H9 (cell line): ENCODE measurements around the gene SLC1A7. TPM values are rescaled to one million over a fixed set of nuclear protein-coding genes. Genes with fewer than 3 reads are reported as not detected.

Experiments used
- DNase-seq: peaks from one replicate; pipeline ENCODE4 v3.0.0-alpha.2; 2017
- H2AFZ ChIP-seq: one replicate; pipeline ENCODE4 v1.6.1; 2013; ENCODE audit warnings: mild to moderate bottlenecking, low read length, control low read depth, moderate library complexity
- H2AK5ac ChIP-seq: 2 replicates; pipeline ENCODE4 v1.6.1; 2013; ENCODE audit warnings: low read length, control low read depth, mixed read lengths; ENCODE audit not compliant: insufficient read length
- H2BK120ac ChIP-seq: one replicate; pipeline ENCODE4 v1.6.1; 2013; ENCODE audit warnings: low read depth, mild to moderate bottlenecking, low read length, control low read depth, inconsistent platforms; ENCODE audit not compliant: poor library complexity, severe bottlenecking
- H2BK12ac ChIP-seq: 2 replicates; pipeline ENCODE4 v1.6.1; 2013; ENCODE audit warnings: low read length, control low read depth, mixed read lengths, low read depth; ENCODE audit not compliant: insufficient read length
- H2BK15ac ChIP-seq: 2 replicates; pipeline ENCODE4 v1.6.1; 2013; ENCODE audit warnings: low read depth, low read length, control low read depth
- H2BK20ac ChIP-seq: one replicate; pipeline ENCODE4 v1.6.1; 2013; ENCODE audit warnings: low read depth, mild to moderate bottlenecking, low read length, control low read depth, inconsistent platforms; ENCODE audit not compliant: poor library complexity, severe bottlenecking
- H2BK5ac ChIP-seq: 2 replicates; pipeline ENCODE4 v1.6.1; 2013; ENCODE audit warnings: low read length, control low read depth, mixed read lengths; ENCODE audit not compliant: insufficient read length
- H3K14ac ChIP-seq: 2 replicates; pipeline ENCODE4 v1.6.1; 2013; ENCODE audit warnings: low read length, control low read depth; ENCODE audit not compliant: insufficient read depth
- H3K18ac ChIP-seq: 2 replicates; pipeline ENCODE4 v1.6.1; 2013; ENCODE audit warnings: low read depth, mild to moderate bottlenecking, mixed read lengths, low read length, control low read depth; ENCODE audit not compliant: insufficient read length
- H3K23ac ChIP-seq: 2 replicates; pipeline ENCODE4 v1.6.1; 2013; ENCODE audit warnings: low read length, control low read depth, mixed read lengths, low read depth; ENCODE audit not compliant: insufficient read length
- H3K23me2 ChIP-seq: 2 replicates; pipeline ENCODE4 v1.6.1; 2013; ENCODE audit warnings: low read depth, mild to moderate bottlenecking, mixed read lengths, low read length, control low read depth; ENCODE audit not compliant: insufficient read length, poor library complexity, severe bottlenecking
- H3K27ac ChIP-seq: 2 replicates; pipeline ENCODE4 v1.5.1; 2013; ENCODE audit warnings: low read length, control low read depth, mixed read lengths, low read depth; ENCODE audit not compliant: insufficient read length
- H3K27me3 ChIP-seq: 2 replicates; pipeline ENCODE4 v1.6.1; 2013; ENCODE audit warnings: low read length, control low read depth, inconsistent platforms; ENCODE audit not compliant: insufficient read depth
- H3K4ac ChIP-seq: 2 replicates; pipeline ENCODE4 v1.6.1; 2013; ENCODE audit warnings: low read depth, mild to moderate bottlenecking, control low read depth, inconsistent platforms, low read length, moderate library complexity
- H3K4me1 ChIP-seq: 2 replicates; pipeline ENCODE4 v1.6.1; 2013; ENCODE audit warnings: low read length, control low read depth, inconsistent platforms; ENCODE audit not compliant: insufficient read depth
- H3K4me2 ChIP-seq: 2 replicates; pipeline ENCODE4 v1.6.1; 2013; ENCODE audit warnings: low read length, control low read depth, mixed read lengths; ENCODE audit not compliant: insufficient read length, insufficient read depth
- H3K56ac ChIP-seq: 2 replicates; pipeline ENCODE4 v1.6.1; 2013; ENCODE audit warnings: low read depth, mild to moderate bottlenecking, mixed read lengths, low read length, control low read depth; ENCODE audit not compliant: insufficient read length
- H3K79me1 ChIP-seq: 2 replicates; pipeline ENCODE4 v1.6.1; 2013; ENCODE audit warnings: low read depth, mild to moderate bottlenecking, moderate library complexity, low read length, control low read depth, inconsistent platforms; ENCODE audit not compliant: insufficient read depth, poor library complexity, severe bottlenecking
- H3K79me2 ChIP-seq: 2 replicates; pipeline ENCODE4 v1.6.1; 2013; ENCODE audit warnings: low read length, control low read depth, inconsistent platforms; ENCODE audit not compliant: insufficient read depth
- H3K9ac ChIP-seq: 2 replicates; pipeline ENCODE4 v1.6.1; 2013; ENCODE audit warnings: low read length, control low read depth, mixed read lengths; ENCODE audit not compliant: insufficient read length; ENCODE audit errors: extremely low read depth
- H3K9me3 ChIP-seq: one replicate; pipeline ENCODE4 v1.6.1; 2013; ENCODE audit warnings: low read depth, low read length, inconsistent platforms; ENCODE audit not compliant: control insufficient read depth
- H3T11ph ChIP-seq: one replicate; pipeline ENCODE4 v1.6.1; 2013; ENCODE audit warnings: mild to moderate bottlenecking, low read length, control low read depth, inconsistent platforms
- H4K20me1 ChIP-seq: one replicate; pipeline ENCODE4 v1.6.1; 2013; ENCODE audit not compliant: control insufficient read depth, insufficient read length, insufficient read depth
- H4K5ac ChIP-seq: 2 replicates; pipeline ENCODE4 v1.6.1; 2013; ENCODE audit warnings: low read depth, mild to moderate bottlenecking, mixed read lengths, low read length, control low read depth; ENCODE audit not compliant: insufficient read length
- H4K8ac ChIP-seq: replicated peaks from 2 replicates; pipeline ENCODE4 v1.6.1; 2013; ENCODE audit warnings: low read length, control low read depth, mixed read lengths, low read depth; ENCODE audit not compliant: insufficient read length
- H4K91ac ChIP-seq: 2 replicates; pipeline ENCODE4 v1.6.1; 2013; ENCODE audit warnings: low read depth, mild to moderate bottlenecking, moderate library complexity, mixed read lengths, low read length, control low read depth; ENCODE audit not compliant: insufficient read length
- H3K27ac Mint-ChIP-seq, 3 experiments: 2 replicates in 2 of 3; 3 replicates in 1 of 3; pipeline ENCODE4 v1.8.0; 2020 to 2021; ENCODE audit warnings: mixed read lengths in 3 of 3, mild to moderate bottlenecking in 1 of 3, moderate library complexity in 1 of 3
- H3K27me3 Mint-ChIP-seq: 2 replicates; pipeline ENCODE4 v1.8.0; 2021; ENCODE audit warnings: low read depth, mild to moderate bottlenecking, moderate library complexity, mixed read lengths
- H3K36me3 Mint-ChIP-seq, 3 experiments: 2 replicates in 2 of 3; 3 replicates in 1 of 3; pipeline ENCODE4 v1.8.0; 2020 to 2021; ENCODE audit warnings: low read depth in 3 of 3, mixed read lengths in 3 of 3; ENCODE audit not compliant: insufficient read depth in 1 of 3
- H3K4me1 Mint-ChIP-seq, 2 experiments: 2 replicates each; pipeline ENCODE4 v1.8.0; 2020; ENCODE audit warnings: mixed read lengths in 2 of 2
- H3K4me3 Mint-ChIP-seq, 2 experiments: 2 replicates in 1 of 2; 3 replicates in 1 of 2; pipeline ENCODE4 v1.8.0; 2020 to 2021; ENCODE audit warnings: mild to moderate bottlenecking in 2 of 2, mixed read lengths in 2 of 2, moderate library complexity in 1 of 2
- H3K9me3 Mint-ChIP-seq, 2 experiments: 2 replicates in 1 of 2; 3 replicates in 1 of 2; pipeline ENCODE4 v1.8.0; 2020; ENCODE audit warnings: mild to moderate bottlenecking in 2 of 2, mixed read lengths in 2 of 2, moderate library complexity in 1 of 2
- WGBS: extraction: QIAGEN DNeasy Blood & Tissue Kit; methylation state at CpG from one replicate; pipeline ENCODE4 v1.1.7; 2013; ENCODE audit warnings: missing lambda C conversion rate, low lambda C conversion rate, mixed read lengths; ENCODE audit not compliant: insufficient read length; ENCODE audit errors: extremely low coverage; 5-methylcytosine and 5-hydroxymethylcytosine counted together
- total RNA-seq: library from RNA; stranded (reverse); gene quantifications from 2 replicates; pipeline ENCODE4 v1.2.1, GENCODE V29; 2021
- TF ChIP-seq, protein P1 (sequence below): fragments of 200-600 bp; sonication (generic); conservative IDR thresholded peaks from 3 replicates; pipeline ENCODE4 v1.8.0; 2021; ENCODE audit warnings: antibody characterized with exemption, mild to moderate bottlenecking

Gene SLC1A7
- total RNA-seq, 1 experiment from 2014 or later: not detected

DNA sequence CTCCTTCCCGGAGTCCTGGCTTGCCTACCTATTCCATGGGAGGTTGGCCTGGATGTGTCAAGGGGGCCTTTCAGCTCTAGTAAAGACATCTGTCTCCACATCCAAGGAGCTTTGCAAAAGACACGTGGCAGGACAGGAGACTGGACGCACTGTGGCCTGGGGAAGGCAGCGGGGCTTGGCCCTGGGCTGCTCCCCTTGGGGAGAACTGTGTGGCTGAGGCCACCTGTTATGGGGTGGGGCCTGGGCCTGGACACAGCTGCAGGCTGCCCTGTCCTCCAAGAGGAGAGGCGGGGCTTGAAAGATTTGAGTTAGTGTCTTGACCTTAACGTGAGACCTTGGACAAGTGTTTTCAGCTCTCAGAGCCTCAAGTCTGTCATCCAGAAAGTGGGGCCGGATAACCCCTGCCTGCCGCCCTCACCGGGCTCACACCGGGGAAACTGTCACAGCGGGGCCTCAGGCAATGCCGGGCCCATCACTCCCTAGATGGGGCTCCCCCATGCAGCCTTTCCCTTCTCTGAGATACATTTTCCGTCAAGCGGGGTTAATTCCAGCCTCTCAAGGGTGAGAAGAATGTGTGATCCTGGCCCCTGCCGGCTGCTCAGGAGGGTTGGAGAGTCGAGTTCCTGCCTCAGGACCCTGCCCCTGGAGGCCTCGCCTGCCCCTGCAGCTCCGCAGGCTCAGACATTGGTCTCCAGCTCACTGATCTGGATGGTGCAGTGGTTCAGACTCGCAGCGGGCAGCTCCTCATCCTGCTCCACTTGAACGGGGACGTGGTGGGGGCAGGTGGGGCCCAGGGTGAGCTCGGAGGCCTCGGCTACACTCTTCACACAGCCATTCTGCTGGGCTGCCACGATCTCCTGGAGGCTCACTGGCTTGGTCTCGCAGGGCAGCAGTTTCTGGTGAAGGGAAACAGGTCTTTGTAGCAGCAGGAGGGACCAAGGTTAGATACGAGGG, 54.8 kb downstream of the SLC1A7 start:
- TF ChIP-seq, protein P1, sequence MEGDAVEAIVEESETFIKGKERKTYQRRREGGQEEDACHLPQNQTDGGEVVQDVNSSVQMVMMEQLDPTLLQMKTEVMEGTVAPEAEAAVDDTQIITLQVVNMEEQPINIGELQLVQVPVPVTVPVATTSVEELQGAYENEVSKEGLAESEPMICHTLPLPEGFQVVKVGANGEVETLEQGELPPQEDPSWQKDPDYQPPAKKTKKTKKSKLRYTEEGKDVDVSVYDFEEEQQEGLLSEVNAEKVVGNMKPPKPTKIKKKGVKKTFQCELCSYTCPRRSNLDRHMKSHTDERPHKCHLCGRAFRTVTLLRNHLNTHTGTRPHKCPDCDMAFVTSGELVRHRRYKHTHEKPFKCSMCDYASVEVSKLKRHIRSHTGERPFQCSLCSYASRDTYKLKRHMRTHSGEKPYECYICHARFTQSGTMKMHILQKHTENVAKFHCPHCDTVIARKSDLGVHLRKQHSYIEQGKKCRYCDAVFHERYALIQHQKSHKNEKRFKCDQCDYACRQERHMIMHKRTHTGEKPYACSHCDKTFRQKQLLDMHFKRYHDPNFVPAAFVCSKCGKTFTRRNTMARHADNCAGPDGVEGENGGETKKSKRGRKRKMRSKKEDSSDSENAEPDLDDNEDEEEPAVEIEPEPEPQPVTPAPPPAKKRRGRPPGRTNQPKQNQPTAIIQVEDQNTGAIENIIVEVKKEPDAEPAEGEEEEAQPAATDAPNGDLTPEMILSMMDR: peak; percentile 61
- Histone ChIP-seq H2BK15ac (no peak overlapping the region), H2BK12ac (no peak overlapping the region), H3K27me3 (no peaks in the 10 kb centered on the region), H2BK120ac (no peak overlapping the region), H3K23me2 (no peaks in the 10 kb centered on the region), H3T11ph (no peak overlapping the region), H3K79me2 (no peaks in the 10 kb centered on the region), H3K79me1 (no peaks in the 10 kb centered on the region), H3K4me2 (no peak overlapping the region), H4K91ac (no peak overlapping the region), H3K9ac (no peak overlapping the region), H4K20me1 (no peaks in the 10 kb centered on the region), H3K18ac (no peak overlapping the region), H3K23ac (no peak overlapping the region), H3K14ac (no peak overlapping the region), H3K9me3 (no peaks in the 10 kb centered on the region), H4K8ac (no peak overlapping the region), H4K5ac (no peak overlapping the region), H3K4ac (no peak overlapping the region), H2AFZ (no peak overlapping the region), H2AK5ac (no peak overlapping the region), H3K56ac (no peak overlapping the region), H2BK5ac (no peak overlapping the region), H2BK20ac (no peak overlapping the region), H3K4me1 (peaks cover 2% of the 10 kb centered on the region; the same call in 1 of the 2 replicates), H3K27ac (no peak overlapping the region)
- H3K4me3 Mint-ChIP-seq: no peak overlapping the region
- peak; percentile 79 for DNase-seq
- WGBS: no CpG with 5 or more reads among the region's 27 CpGs
- peak overlapping the region in 1 of 3 experiments; percentile 44; a peak in 1 of 7 replicates for H3K27ac Mint-ChIP-seq
- peaks cover 4 to 17% of the 10 kb centered on the region in 2 experiments; a peak in 3 of 4 replicates for H3K4me1 Mint-ChIP-seq
- H3K9me3 Mint-ChIP-seq: no peaks in the 10 kb centered on the region
- H3K27me3 Mint-ChIP-seq: peaks cover 11% of the 10 kb centered on the region
- no peaks in the 10 kb centered on the region; a peak in 1 of 7 replicates for H3K36me3 Mint-ChIP-seq
